RWPE2 (cell line): Measurements from ENCODE around the gene USP3.

Experiments
- ATAC-seq: fragments of 200-7000 bp; cut with Tn5 transposase; 3 replicates; pipeline ENCODE4 v1.9.1; 2021; ENCODE audit warnings: low read depth
- DNase-seq: peaks from one replicate; pipeline ENCODE4 v3.0.0-alpha.2; 2020; ENCODE audit warnings: low spot score
- H3K27ac ChIP-seq: fragments of 450-650 bp; 2 replicates; pipeline ENCODE4 v1.5.1; 2017; ENCODE audit warnings: mild to moderate bottlenecking; ENCODE audit not compliant: poor library complexity, severe bottlenecking
- H3K27me3 ChIP-seq: fragments of 250-450 bp; sonication (Bioruptor Pico); 2 replicates; pipeline ENCODE4 v1.5.1; 2021; ENCODE audit warnings: mild to moderate bottlenecking, moderate library complexity; ENCODE audit not compliant: insufficient read depth, poor library complexity, severe bottlenecking
- H3K36me3 ChIP-seq: fragments of 250-450 bp; sonication (Bioruptor Pico); 2 replicates; pipeline ENCODE4 v1.5.1; 2020; ENCODE audit warnings: low read depth, mild to moderate bottlenecking, moderate library complexity
- H3K4me1 ChIP-seq: fragments of 250-450 bp; sonication (Bioruptor Pico); 2 replicates; pipeline ENCODE4 v1.5.1; 2021; ENCODE audit warnings: mild to moderate bottlenecking, moderate library complexity; ENCODE audit not compliant: insufficient read depth, poor library complexity, severe bottlenecking
- H3K4me3 ChIP-seq: fragments of 250-450 bp; sonication (Bioruptor Pico); 2 replicates; pipeline ENCODE4 v1.5.1; 2021; ENCODE audit warnings: mild to moderate bottlenecking, moderate library complexity; ENCODE audit not compliant: severe bottlenecking
- H3K9me3 ChIP-seq: fragments of 250-450 bp; sonication (Bioruptor Pico); 2 replicates; pipeline ENCODE4 v1.5.1; 2021; ENCODE audit warnings: mild to moderate bottlenecking, moderate library complexity; ENCODE audit not compliant: severe bottlenecking
- CTCF ChIP-seq: fragments of 450-650 bp; IDR thresholded peaks from one replicate; pipeline ENCODE4 v1.5.1; 2017; ENCODE audit warnings: mild to moderate bottlenecking, moderate library complexity; ENCODE audit not compliant: poor library complexity, severe bottlenecking

The USP3 gene

GRCh38 chr15:63539521-63539920, 35.1 kb downstream of the USP3 start:
- no peaks in the 10 kb centered on the region for H3K27me3 ChIP-seq
- H3K27ac ChIP-seq: no peak overlapping the region
- no peak for ATAC-seq
- no peak overlapping the region for H3K4me3 ChIP-seq
- DNase-seq: no peak
- H3K9me3 ChIP-seq: no peaks in the 10 kb centered on the region
- peaks cover 32% of the 10 kb centered on the region for H3K36me3 ChIP-seq
- no peaks in the 10 kb centered on the region for H3K4me1 ChIP-seq
- TF ChIP-seq CTCF: no peak

GRCh38 chr15:63539998-63540397, 35.6 kb downstream of the USP3 start:
- Histone ChIP-seq H3K9me3 (no peaks in the 10 kb centered on the region), H3K36me3 (peaks cover 30% of the 10 kb centered on the region), H3K4me3 (no peak overlapping the region), H3K27ac (no peak overlapping the region), H3K4me1 (no peaks in the 10 kb centered on the region), H3K27me3 (no peaks in the 10 kb centered on the region)
- no peak for TF ChIP-seq CTCF
- ATAC-seq (peak; percentile 12; the same call in 1 of the 3 replicates), DNase-seq (no peak)

- Histone ChIP-seq H3K27ac (no peak overlapping the region), H3K4me3 (no peak overlapping the region), H3K9me3 (no peaks in the 10 kb centered on the region), H3K4me1 (no peaks in the 10 kb centered on the region), H3K36me3 (peaks cover 28% of the 10 kb centered on the region), H3K27me3 (no peaks in the 10 kb centered on the region)
- ATAC-seq: no peak
- no peak for DNase-seq
- TF ChIP-seq CTCF: no peak
Measured at GRCh38 chr15:63540449-63540848, 36.1 kb downstream of the USP3 start.

GRCh38 chr15:63544258-63545026, 40.0 kb downstream of the USP3 start:
- H3K27ac ChIP-seq: no peak overlapping the region
- TF ChIP-seq CTCF: no peak
- no peaks in the 10 kb centered on the region for H3K9me3 ChIP-seq
- no peak for ATAC-seq
- no peaks in the 10 kb centered on the region for H3K27me3 ChIP-seq
- H3K36me3 ChIP-seq: peaks cover 12% of the 10 kb centered on the region; the same call in 1 of the 2 replicates
- no peak for DNase-seq
- no peak overlapping the region for H3K4me3 ChIP-seq
- no peaks in the 10 kb centered on the region for H3K4me1 ChIP-seq

GRCh38 chr15:63545520-63545919, 41.1 kb downstream of the USP3 start:
- peaks cover 10% of the 10 kb centered on the region; the same call in 1 of the 2 replicates for H3K36me3 ChIP-seq
- DNase-seq: no peak
- no peaks in the 10 kb centered on the region for H3K9me3 ChIP-seq
- ATAC-seq: no peak
- H3K4me3 ChIP-seq: no peak overlapping the region
- no peaks in the 10 kb centered on the region for H3K27me3 ChIP-seq
- no peaks in the 10 kb centered on the region for H3K4me1 ChIP-seq
- no peak overlapping the region for H3K27ac ChIP-seq
- TF ChIP-seq CTCF: no peak
